Right lung (tissue), 5 donors: Measurements from ENCODE around the gene PPP1R18. TPM values are rescaled to one million over a fixed set of nuclear protein-coding genes. Genes with fewer than 3 reads are reported as not detected.

Source experiments
- DNase-seq, 2 donors: peaks; one replicate each; pipeline ENCODE4 v3.0.0-alpha.2; 2013
- polyA plus RNA-seq, 5 donors: library from polyadenylated mRNA; unstranded; fragments of 120-200 nt; gene quantifications; one replicate each; pipeline versions ENCODE4 v1.2.1 to v1.2.3, GENCODE V29; 2013; ENCODE audit warnings: inconsistent platforms in 1 of 5, low replicate concordance in 1 of 5; ENCODE audit not compliant: insufficient read length in 5 of 5, insufficient read depth in 1 of 5

Gene PPP1R18
- polyA plus RNA-seq, 5 donors: 36.9 to 49.7 (median 44.2) TPM

GRCh38 chr6:30626484-30627366 is 59.7 kb downstream of the PPP1R18 start, which contains the start of gene ATAT1:
ATAT1 (plus strand) TSS chr6:30626874.
- DNase-seq: peak; percentile 85 to 86

Other genes with a start within 250 kb of the PPP1R18 start
- gene HLA-E, start 197.1 kb downstream of the PPP1R18 start, polyA plus RNA-seq: 100 to 1,000 TPM; 169 to 206 (median 201) TPM
- 100 to 1,000 TPM in 3 of 5 donors, 10 to 100 TPM in 2; 88.9 to 114 (median 103) TPM for gene GNL1, start 130.2 kb downstream of the PPP1R18 start, polyA plus RNA-seq
- gene PRR3, start 129.3 kb downstream of the PPP1R18 start, polyA plus RNA-seq: 10 to 100 TPM; 33.4 to 42.7 (median 36.8) TPM
- 10 to 100 TPM; 47.5 to 66.6 (median 60.3) TPM for gene ABCF1, start 115.2 kb downstream of the PPP1R18 start, polyA plus RNA-seq
- gene PPP1R10, start 69.4 kb downstream of the PPP1R18 start, polyA plus RNA-seq: 10 to 100 TPM; 46.7 to 55.2 (median 48.8) TPM
- 10 to 100 TPM; 41.8 to 48.2 (median 47.1) TPM for gene MRPS18B, start 68.8 kb downstream of the PPP1R18 start, polyA plus RNA-seq
- 10 to 100 TPM; 53.8 to 77.1 (median 63.6) TPM for gene ATAT1, start 59.8 kb downstream of the PPP1R18 start, polyA plus RNA-seq
- 10 to 100 TPM in 4 of 5 donors, 1 to 10 TPM in 1; 9.7 to 16.1 (median 15.6) TPM for gene C6orf136, start 39.5 kb downstream of the PPP1R18 start, polyA plus RNA-seq
- gene DHX16, start 13.6 kb downstream of the PPP1R18 start, polyA plus RNA-seq: 10 to 100 TPM; 32.2 to 42.4 (median 37.3) TPM
- gene NRM, start 4.3 kb upstream of the PPP1R18 start, polyA plus RNA-seq: 10 to 100 TPM; 38.5 to 43.4 (median 41.0) TPM
- gene MDC1, start 30.6 kb upstream of the PPP1R18 start, polyA plus RNA-seq: 10 to 100 TPM; 38.7 to 55.3 (median 44.5) TPM
- 1,000 to 10,000 TPM; 1,106 to 1,526 (median 1,140) TPM for gene TUBB, start 33.7 kb upstream of the PPP1R18 start, polyA plus RNA-seq
- 100 to 1,000 TPM; 110 to 131 (median 122) TPM for gene FLOT1, start 56.0 kb upstream of the PPP1R18 start, polyA plus RNA-seq
- gene IER3, start 57.9 kb upstream of the PPP1R18 start, polyA plus RNA-seq: 10 to 100 TPM in 3 of 5 donors, 1 to 10 TPM in 2; 7.6 to 23.0 (median 14.1) TPM
- gene DDR1, start 197.9 kb upstream of the PPP1R18 start, polyA plus RNA-seq: 10 to 100 TPM; 73.8 to 96.3 (median 93.7) TPM
- gene GTF2H4, start 221.6 kb upstream of the PPP1R18 start, polyA plus RNA-seq: 10 to 100 TPM; 39.8 to 56.2 (median 45.0) TPM
- gene VARS2, start 227.6 kb upstream of the PPP1R18 start, polyA plus RNA-seq: 10 to 100 TPM; 35.3 to 52.5 (median 46.9) TPM
- gene SFTA2, start 245.5 kb upstream of the PPP1R18 start, polyA plus RNA-seq: 10 to 100 TPM in 4 of 5 donors, 1 to 10 TPM in 1; 8.8 to 20.5 (median 17.3) TPM